DOHH2 (cell line): ENCODE data around the gene SLC7A5.

Experiments
- H3F3A ChIP-seq: fragments of 200-600 bp; sonication (generic), shearing (Covaris generic); 2 replicates; pipeline ENCODE4 v1.6.0; 2016; ENCODE audit warnings: antibody characterized with exemption, mild to moderate bottlenecking; ENCODE audit not compliant: control insufficient read depth, insufficient read depth
- H3K27ac ChIP-seq: fragments of 200-600 bp; sonication (generic); 2 replicates; pipeline ENCODE4 v1.5.1; 2014; ENCODE audit warnings: low read depth, mild to moderate bottlenecking, low read length, moderate library complexity
- H3K27me3 ChIP-seq: fragments of 200-600 bp; sonication (generic); 2 replicates; pipeline ENCODE4 v1.6.1; 2014; ENCODE audit warnings: mild to moderate bottlenecking, low read length, mixed read lengths; ENCODE audit not compliant: control insufficient read depth
- H3K36me3 ChIP-seq: fragments of 200-600 bp; sonication (generic); 2 replicates; pipeline ENCODE4 v1.6.1; 2014; ENCODE audit warnings: mild to moderate bottlenecking, low read length, moderate library complexity, mixed read lengths; ENCODE audit not compliant: control insufficient read depth
- H3K4me1 ChIP-seq: fragments of 200-600 bp; sonication (generic); 2 replicates; pipeline ENCODE4 v1.6.1; 2014; ENCODE audit warnings: mild to moderate bottlenecking, low read length, mixed read lengths; ENCODE audit not compliant: control insufficient read depth
- H3K4me2 ChIP-seq: fragments of 200-600 bp; sonication (generic); 2 replicates; pipeline ENCODE4 v1.6.0; 2014; ENCODE audit warnings: mild to moderate bottlenecking, low read length, moderate library complexity
- H3K4me3 ChIP-seq: fragments of 200-600 bp; sonication (generic); 2 replicates; pipeline ENCODE4 v1.5.1; 2014; ENCODE audit warnings: mild to moderate bottlenecking, low read length, mixed read lengths
- H3K79me2 ChIP-seq: fragments of 200-600 bp; sonication (generic); 2 replicates; pipeline ENCODE4 v1.6.1; 2014; ENCODE audit warnings: mild to moderate bottlenecking, low read length, mixed read lengths; ENCODE audit not compliant: control insufficient read depth
- H3K9me2 ChIP-seq: fragments of 200-600 bp; sonication (generic); replicated peaks from 2 replicates; pipeline ENCODE4 v1.6.1; 2014; ENCODE audit warnings: mild to moderate bottlenecking, low read length, mixed read lengths; ENCODE audit not compliant: control insufficient read depth
- H3K9me3 ChIP-seq: fragments of 200-600 bp; sonication (generic); 2 replicates; pipeline ENCODE4 v1.6.1; 2014; ENCODE audit warnings: antibody characterized with exemption, low read length, mixed read lengths; ENCODE audit not compliant: control insufficient read depth, insufficient read depth
- H4K20me1 ChIP-seq: fragments of 200-600 bp; sonication (generic); 2 replicates; pipeline ENCODE4 v1.6.0; 2014; ENCODE audit warnings: low read depth, mild to moderate bottlenecking, antibody characterized with exemption, low read length, moderate library complexity; ENCODE audit not compliant: control insufficient read depth, insufficient read depth
- EZH2phosphoT487 ChIP-seq: fragments of 200-600 bp; sonication (generic); IDR thresholded peaks from 2 replicates; pipeline ENCODE4 v1.6.1; 2017; ENCODE audit warnings: borderline replicate concordance, mild to moderate bottlenecking, antibody characterized with exemption, low read length, moderate library complexity, mixed read lengths
- TF ChIP-seq, protein P1 (sequence below): fragments of 200-600 bp; sonication (generic); IDR thresholded peaks from one replicate; pipeline ENCODE4 v1.5.1; 2014; ENCODE audit warnings: antibody characterized with exemption, mild to moderate bottlenecking, low read depth, low read length; ENCODE audit not compliant: poor library complexity, severe bottlenecking

SLC7A5 gene

DNA sequence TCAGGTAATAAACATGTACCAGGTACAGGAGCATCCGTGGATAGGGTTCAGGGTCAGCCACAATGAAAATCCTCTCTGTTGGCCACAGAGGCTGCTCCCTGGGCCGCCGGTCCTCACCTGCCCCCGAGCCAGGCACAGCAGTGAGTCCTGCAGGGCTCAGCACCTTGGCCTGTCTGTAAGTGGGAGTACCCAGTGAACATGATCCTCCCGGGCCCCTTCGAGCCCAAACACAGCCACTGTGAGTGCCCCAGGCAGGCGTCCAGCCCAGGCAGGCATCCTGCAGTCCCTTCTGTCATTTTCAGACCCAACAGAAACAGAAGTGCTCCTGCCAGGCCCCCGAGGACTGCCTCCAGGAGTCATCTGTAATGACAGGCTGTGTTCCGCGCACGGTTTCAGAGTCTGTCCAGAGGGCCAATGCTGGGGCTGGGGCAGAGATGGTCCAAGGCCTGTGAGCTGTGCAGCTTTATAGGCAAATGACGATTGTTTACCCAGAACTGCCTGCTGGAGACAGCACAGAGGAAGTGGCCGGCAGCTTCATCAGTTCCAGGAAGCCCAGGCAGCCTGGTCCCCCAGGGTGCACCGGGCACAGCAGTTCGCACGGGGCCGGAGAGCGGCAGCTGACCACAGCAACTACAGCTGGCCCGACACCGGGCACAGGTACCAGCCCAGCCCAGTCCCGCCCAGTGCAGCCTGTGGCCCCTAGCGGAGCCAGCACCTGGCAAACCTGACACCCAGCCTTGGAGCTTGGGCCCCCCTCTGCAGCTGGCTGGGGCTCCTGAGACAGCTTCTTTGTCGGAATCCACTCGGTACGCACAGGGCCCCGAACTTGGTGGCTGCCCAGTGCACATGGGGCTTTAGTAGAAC, 13.2 kb downstream of the SLC7A5 start:
- H3F3A ChIP-seq = peaks cover 5% of the 10 kb centered on the region
- peaks cover 99% of the 10 kb centered on the region for H3K79me2 ChIP-seq
- H4K20me1 ChIP-seq = peaks cover 21% of the 10 kb centered on the region; the same call in 1 of the 2 replicates
- H3K36me3 ChIP-seq = peaks cover 85% of the 10 kb centered on the region
- peak overlapping the region; percentile 53 for H3K4me2 ChIP-seq
- no peaks in the 10 kb centered on the region for H3K9me3 ChIP-seq
- H3K4me3 ChIP-seq = peak overlapping the region; percentile 19
- TF ChIP-seq, protein P1, sequence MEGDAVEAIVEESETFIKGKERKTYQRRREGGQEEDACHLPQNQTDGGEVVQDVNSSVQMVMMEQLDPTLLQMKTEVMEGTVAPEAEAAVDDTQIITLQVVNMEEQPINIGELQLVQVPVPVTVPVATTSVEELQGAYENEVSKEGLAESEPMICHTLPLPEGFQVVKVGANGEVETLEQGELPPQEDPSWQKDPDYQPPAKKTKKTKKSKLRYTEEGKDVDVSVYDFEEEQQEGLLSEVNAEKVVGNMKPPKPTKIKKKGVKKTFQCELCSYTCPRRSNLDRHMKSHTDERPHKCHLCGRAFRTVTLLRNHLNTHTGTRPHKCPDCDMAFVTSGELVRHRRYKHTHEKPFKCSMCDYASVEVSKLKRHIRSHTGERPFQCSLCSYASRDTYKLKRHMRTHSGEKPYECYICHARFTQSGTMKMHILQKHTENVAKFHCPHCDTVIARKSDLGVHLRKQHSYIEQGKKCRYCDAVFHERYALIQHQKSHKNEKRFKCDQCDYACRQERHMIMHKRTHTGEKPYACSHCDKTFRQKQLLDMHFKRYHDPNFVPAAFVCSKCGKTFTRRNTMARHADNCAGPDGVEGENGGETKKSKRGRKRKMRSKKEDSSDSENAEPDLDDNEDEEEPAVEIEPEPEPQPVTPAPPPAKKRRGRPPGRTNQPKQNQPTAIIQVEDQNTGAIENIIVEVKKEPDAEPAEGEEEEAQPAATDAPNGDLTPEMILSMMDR = no peak
- TF ChIP-seq EZH2phosphoT487 = no peak
- H3K27me3 ChIP-seq = no peaks in the 10 kb centered on the region
- H3K27ac ChIP-seq = peak overlapping the region; percentile 32
- no peaks in the 10 kb centered on the region for H3K9me2 ChIP-seq
- H3K4me1 ChIP-seq = peaks cover 91% of the 10 kb centered on the region

GRCh38 chr16:87854907-87855683, 14.2 kb downstream of the SLC7A5 start:
- Histone ChIP-seq H3K4me2 (peak overlapping the region; percentile 53), H3K9me3 (no peaks in the 10 kb centered on the region), H3K79me2 (peaks cover 99% of the 10 kb centered on the region), H3K9me2 (no peaks in the 10 kb centered on the region), H3F3A (peaks cover 13% of the 10 kb centered on the region), H3K4me1 (peaks cover 92% of the 10 kb centered on the region), H3K27me3 (no peaks in the 10 kb centered on the region), H4K20me1 (peaks cover 20% of the 10 kb centered on the region; the same call in 1 of the 2 replicates), H3K36me3 (peaks cover 87% of the 10 kb centered on the region), H3K27ac (peak overlapping the region; percentile 67), H3K4me3 (peak overlapping the region; percentile 20; the same call in 1 of the 2 replicates)
- TF ChIP-seq, protein P1 = no peak
- no peak for TF ChIP-seq EZH2phosphoT487

DNA sequence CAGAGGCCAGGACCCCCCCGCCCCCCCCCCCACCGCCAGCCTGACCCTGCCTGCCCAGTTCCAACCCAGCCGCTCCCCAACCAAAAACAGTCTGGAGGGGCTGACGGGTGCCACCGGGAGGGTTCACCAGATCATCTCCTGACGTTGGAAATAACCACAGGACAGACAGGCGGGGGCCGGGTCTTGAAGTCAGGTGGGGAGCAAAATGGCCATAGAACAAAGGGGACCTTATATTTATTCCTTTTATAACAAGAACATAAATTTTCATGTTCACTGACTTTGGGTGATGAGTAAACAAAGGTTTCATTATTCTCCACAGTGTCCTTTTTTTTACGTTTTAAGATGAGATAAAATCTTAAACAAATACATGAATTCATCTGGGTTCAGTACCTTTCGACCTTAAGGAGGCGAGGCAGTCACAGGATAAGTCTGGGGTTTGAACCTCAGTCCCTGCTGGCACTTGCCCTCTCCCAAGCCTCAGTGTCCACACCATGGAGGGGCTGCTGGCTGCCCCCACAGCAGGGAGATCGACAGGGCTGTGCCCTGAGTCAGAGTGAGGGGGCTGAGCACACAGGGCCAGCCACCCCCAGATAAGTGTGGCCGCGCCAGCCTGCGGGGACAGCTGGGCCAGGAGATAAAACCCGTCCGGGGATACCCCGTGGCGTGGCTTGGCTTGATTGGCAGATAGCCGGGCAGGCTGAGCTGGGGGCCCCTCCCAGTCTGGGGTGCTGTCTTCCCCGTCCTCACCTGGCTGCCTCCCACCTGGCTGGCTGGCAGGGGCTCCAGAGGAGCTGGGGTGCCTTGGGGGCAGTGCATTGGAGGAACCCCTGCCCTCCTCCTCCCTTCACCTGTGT, 15.0 kb downstream of the SLC7A5 start:
- Histone ChIP-seq H3F3A (peaks cover 13% of the 10 kb centered on the region), H3K27ac (peak overlapping the region; percentile 67), H3K79me2 (peaks cover 99% of the 10 kb centered on the region), H3K4me3 (peak overlapping the region; percentile 22), H3K4me1 (peaks cover 97% of the 10 kb centered on the region), H3K9me2 (no peaks in the 10 kb centered on the region), H3K27me3 (no peaks in the 10 kb centered on the region), H3K36me3 (peaks cover 92% of the 10 kb centered on the region), H3K9me3 (no peaks in the 10 kb centered on the region), H3K4me2 (peak overlapping the region; percentile 53), H4K20me1 (peaks cover 24% of the 10 kb centered on the region)
- no peak for TF ChIP-seq EZH2phosphoT487
- TF ChIP-seq, protein P1 = no peak
